ENCODE measurements around the gene UBP1.
"Not testable (repeated sequence)": the region's sequence is repeated elsewhere in the genome, so short reads cannot be mapped to it uniquely, and the experiment has no call there.

UBP1 gene

DNA sequence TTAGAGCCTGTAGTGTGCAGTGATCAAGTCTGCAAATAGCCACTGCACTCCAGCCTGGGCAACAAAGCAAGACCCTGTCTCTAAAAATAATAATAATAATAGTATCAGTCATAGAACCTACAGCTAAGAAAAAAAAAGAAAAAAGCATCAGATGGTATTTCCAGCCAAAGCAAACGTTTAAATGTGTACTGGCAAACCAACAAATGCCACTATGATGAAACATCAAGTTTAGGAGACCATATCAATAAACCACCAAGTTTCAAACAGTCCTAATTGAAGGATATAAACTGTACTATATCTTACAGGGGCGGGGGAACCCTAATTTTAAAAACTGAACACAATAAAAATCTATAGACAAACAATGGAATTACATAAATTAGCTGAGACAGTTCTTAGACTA lies 6.4 kb downstream of the UBP1 start:
- DNase-seq, result no peak

DNA sequence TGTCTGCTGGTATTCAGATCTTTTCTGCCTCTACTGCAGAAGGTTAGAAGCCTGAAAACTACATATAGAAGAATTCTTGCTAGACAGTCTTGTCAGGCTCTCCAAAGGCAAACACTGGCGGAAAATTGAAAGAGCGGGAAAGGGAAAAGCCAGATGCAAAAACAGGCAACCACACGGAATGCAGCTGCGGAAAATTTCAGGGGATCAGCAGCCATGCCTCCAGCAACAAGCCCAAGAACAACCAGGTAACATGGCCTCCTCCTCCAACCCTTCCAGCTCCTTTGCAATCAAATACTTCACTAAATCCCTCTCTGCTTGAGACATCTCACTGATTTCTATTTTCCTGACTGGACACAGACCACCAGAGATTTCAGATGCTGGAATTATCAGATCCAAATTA lies 9.6 kb downstream of the UBP1 start:
- no peak for DNase-seq

DNA sequence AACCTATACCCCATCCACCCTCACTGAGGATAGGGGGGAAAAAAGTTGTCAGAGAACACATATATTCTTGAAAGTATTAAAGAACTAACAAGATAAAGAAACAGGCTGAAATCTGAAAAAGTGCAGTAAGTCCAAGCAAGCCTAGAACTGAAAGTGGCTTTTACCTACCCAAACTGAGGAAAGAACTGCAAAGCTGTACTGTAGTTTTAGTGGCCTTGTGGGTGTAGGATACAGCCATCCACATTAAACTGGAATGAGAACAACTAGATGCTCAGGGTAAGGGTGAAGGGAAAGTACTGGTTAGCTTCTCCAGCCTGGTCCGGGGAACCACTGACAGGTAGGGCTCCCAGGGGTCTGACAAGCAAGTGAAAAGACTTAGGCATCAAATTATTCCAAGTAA lies 10.1 kb downstream of the UBP1 start:
- DNase-seq, result no peak

DNA sequence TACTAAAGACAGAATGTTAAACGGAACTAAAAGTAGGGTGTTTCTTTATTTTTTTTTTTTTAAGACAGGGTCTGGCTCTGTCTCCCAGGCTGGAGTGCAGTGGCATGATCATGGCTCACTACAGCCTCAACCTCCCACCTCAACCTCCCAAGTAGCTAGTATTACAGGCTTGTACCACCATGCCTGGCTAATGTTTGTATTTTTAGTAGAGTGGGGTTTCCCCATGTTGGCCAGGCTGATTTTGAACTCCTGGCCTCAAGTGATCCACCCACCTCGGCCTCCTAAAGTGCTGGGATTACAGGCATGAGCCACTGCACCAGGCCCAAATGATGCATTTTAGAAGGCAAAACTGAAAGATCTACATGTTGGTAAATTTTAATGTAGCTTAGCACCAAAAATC lies 10.9 kb downstream of the UBP1 start:
- not testable (repeated sequence) for DNase-seq

DNA sequence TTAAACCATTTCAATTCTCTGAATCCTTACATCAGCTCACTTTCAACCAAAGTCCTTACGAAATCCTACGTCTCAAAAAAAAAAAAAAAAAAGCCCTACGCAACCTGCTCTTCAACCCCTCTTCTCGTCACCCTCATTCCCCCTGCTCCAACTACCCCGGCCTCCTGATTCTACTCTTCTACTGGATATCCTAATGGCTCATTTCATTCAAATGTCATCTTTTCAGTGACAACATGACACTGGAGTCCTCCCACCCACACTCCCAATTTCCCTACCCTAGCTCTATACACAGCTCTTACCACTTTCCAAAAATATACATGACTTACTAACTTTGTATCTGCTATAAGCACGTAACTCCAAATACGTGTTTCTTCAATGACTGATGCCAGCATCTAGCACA lies 11.5 kb downstream of the UBP1 start:
- DNase-seq, result no peak

DNA sequence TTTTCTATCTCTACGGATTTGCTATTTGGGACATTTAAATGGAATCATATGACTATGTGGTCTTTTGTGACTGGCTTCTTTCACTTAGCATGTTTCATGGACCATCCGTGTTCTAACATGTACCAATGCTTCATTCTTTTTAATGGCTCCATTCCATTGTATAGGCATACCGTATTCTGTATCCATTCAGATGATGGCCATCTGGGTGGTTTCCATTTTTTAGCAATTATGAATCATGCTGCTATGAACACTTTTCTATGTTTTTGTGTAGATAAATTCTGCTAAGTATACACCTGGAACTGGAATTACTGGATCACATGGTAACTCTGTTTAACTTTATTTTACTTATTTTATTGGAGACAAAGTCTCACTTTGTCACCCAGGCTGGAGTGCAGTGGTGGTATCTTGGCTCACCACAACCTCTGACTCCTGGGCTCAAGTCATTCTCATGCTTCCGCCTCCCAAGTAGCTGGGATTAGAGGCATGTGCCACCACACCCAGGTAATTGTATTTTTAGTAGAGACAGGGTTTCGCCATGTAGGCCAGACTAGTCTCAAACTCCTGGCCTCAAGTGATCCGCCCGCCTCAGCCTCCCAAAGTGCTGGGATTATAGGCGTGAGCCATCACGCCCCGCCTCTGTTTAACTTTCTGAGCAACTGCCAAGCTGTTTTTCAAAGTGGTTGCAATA lies 13.4 kb downstream of the UBP1 start:
- no peak for DNase-seq

DNA sequence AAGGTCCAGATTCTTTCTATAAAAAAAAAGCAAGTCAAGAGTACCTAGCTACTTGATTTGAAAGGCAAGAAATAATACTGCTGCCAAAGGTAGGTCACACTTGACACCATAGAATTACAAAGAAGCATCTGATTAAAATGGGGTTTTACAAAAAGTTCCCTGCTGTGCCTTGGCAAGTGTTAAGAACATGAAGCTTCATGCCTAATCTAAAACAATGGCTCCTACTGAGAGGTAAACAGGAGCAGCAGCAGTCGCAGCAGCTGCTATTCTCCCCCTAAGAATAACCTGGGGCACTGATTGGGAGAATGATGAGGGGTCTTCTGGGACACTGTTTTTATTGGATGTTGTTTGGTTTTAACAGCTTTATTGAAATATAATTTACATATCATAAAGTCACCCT lies 14.1 kb downstream of the UBP1 start:
- DNase-seq, result peak; percentile 87

DNA sequence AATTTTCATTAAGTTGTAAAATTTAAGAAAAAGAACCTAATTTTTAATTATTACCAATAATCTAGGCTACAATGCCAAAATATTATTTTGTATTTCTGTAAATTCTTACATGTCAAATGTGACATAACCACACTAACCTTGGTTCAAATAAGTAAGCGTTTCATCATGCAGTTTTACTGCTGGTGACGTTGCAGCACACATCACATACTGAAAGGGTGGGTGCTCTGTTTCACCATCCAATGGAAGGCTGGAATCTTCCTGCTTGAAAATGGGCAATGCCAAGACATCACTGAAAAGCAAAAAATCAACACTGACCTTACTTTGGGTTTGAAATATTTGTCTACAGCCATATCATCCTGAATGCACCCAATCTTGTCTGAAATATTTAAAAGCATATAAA lies 14.8 kb downstream of the UBP1 start:
- DNase-seq, result peak; percentile 18

DNA sequence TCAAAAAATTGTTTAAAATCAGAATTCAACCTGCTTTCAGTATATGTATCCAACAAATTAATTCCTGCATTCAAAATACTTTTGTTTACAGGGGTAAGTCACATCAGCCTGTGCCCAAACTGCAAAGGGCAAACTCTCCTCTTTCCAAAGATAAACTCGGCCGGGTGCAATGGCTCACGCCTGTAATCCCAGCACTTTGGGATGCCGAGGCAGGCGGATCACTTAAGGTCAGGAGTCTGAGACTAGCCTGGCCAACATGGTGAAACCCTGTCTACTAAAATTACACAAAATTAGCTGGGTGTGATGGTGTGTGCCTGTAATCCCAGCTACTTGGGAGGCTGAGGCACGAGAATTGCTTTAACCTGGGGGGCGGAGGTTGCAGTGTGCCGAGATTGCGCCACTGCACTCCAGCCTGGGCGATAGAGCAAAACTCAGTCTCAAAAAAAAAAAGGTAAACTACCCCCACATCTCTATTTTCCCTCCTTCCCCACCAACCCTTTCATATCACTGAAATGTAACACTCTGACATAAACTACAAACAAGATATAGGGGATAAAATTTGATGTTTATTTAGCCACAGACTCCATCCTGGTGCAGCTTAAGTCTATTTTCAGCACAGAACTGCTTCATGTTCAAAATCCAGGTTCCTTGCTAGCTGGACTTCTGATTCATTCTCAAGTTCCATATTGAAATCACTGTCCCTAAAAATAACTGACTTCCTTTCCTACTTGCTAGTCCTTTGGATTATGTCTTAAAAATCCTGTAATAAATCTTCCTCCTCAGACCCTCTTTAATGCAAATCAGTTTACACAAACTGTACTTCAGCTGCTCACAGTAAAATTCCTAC lies 15.4 kb downstream of the UBP1 start:
- DNase-seq, result no peak

DNA sequence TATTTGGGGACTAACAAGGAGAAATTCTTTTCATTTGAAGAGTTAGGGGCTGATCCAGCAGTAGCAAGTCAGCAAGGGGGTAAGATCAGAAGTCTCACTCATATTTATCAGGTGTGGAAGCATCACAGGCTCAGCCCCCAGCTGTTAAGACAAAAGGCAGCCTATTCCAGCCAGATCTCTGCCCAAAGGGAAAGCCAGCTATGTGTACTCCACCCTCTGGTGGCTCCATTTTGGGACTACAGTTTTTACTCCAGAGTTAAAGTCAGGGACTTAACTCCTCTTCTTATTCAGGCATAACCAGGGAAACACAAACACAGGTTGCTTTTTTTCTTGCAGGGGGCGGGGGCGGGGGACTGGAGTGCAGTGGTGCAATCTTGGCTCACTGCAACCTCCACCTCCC lies 19.2 kb downstream of the UBP1 start:
- DNase-seq, result no peak

DNA sequence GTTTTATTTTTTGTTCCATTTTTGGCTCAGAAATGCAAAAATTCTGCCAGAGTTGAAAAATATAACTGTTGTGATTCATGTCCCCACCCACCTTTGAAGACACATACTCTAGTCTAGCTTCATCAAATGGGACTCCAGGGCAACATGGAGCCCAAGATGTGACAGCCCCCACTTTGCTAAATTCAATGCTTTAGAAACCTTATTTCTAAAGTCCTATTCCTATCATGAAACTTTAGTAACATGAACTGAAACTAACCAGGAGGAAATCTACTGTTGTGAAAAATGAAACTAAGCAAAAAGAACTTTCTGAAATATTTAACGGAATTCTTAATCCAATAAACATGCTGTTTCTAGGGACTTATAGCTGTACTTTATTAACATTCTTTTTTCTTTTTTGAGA lies 20.3 kb downstream of the UBP1 start:
- no peak for DNase-seq

DNA sequence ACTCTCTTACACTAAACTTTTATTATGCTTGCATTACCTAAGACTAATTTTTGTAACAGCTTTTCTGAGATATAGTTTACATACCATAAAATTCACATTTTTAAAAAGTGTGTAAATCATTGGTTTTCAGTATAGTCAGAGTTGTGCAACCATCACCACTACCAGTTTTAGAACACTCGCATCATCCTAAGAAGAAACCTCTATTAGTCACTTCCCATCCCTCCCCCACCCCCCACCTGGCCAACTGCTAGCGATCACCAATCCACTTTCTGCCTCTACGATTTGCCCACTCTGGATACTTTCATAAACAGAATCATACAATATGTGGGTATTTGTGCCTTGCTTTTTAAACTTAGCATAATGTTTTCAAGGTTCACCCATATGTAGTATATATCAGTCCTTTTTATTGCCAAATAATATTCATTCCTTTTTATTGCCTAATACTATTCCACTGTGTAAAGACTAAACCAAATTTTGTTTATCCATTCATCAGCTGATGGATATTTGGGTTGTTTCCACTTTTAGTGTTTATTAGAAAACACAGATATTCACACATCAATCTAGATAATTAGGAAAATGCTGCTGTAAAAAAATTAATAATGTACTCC lies 23.0 kb downstream of the UBP1 start:
- no peak for DNase-seq

DNA sequence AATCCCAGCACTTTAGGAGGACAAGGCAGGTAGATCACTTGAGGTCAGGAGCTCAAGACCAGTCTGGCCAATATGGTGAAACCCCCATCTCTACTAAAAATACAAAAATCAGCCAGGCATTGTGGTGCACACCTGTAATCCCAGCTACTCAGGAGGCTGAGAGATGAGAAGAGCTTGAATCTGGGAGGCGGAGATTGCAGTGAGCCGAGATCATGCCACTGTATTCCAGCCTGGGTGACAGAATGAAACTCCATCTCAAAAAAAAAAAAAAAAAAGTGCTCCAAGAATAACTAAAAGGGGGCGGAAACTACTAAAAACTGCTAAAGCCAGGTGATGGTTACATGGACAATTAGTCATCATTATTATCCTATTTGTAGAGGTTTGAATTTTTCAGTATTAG lies 29.4 kb downstream of the UBP1 start:
- DNase-seq, result not testable (repeated sequence)

DNA sequence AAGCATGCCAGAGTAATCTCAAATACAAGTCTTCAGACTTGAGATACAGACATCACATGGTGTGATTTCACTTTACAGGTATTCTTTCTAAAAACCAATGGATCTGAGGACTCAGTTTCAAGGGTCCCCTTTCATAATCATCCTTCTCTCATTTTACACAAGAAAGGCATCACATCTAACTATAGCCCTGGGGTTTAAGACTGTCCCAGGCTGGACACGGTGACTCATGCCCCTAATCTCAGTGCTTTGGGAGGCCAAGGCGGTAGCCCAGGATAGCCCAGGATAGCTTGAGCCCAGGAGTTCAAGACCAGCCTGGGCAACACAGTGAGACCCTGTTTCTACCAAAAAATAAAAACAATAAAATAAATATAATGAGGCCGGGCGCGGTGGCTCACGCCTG lies 36.4 kb downstream of the UBP1 start:
- no peak for DNase-seq

DNA sequence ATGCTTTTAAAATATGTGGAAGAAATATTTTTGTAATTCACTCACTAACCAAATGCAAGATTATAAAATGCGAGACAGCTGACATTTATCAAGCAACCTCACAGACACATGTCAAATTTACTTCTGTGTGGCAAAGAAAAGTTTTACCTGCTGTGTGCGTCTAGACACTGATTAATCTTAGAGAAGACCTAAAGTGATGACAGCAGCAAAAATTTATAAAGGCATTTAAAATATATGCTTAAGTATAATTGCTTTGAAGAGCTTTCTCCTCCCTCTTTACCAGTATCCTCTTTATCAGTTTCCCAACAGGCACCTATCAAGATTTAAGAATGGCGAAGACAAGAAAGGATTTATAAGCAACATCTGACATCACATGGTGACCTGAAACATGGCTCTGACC lies 37.3 kb downstream of the UBP1 start:
- no peak for DNase-seq

DNA sequence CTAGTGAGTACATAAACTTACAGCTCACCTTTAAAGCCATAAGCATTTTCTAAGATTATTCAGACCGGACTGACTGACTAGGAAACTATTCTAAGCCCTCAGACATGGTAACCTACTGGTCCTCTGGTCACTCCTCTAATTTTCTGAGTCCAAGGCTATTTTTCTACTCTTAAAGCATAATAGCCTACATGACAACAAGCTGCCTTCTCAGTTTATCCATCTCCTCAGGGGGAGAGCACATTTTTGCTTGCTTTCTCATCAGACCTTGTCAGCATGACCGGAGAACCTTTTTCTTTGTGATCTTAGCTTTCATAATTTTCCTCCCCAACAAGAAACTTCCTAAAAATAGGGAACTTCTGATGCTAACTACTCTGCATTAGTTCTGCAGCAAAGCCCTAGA lies 38.4 kb downstream of the UBP1 start:
- no peak for DNase-seq

DNA sequence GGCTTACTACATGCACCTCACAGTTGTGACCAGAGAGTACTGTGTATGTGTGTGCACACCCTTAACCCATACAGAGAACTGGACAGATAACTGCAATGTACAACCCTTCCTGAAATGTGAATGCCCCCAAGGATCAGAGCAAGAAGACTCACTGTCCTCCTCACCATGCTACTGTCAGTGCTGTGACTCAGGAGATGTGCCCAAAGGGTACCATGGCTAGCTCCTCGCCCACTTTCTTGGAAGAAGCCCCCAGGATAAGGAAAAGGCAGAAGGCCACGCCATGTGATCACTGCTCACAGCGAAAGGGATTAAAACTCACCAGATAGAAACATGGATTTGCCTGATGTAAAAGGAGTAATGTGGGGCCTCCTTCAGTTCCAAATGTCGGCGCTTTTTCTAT lies 41.8 kb downstream of the UBP1 start:
- DNase-seq, result no peak

DNA sequence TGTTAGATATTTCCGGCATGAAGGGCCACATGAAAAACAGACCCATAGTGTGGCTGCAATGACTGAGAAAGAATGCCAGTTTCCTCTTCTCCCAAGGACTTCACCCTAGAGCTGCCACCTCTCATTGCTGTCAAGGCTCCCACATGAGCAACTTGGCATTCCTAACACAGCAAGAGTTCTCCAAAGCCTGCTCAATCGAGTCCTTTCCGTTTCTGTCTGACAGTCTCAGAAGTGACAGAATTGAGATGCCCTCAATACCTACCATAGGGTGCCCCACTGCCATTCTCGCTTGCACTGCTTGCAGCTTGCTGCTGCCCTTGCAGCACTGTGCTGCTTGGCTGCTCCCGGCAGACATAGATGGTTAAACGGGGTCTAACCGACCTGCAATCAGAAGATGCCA lies 44.3 kb downstream of the UBP1 start:
- DNase-seq, result no peak

DNA sequence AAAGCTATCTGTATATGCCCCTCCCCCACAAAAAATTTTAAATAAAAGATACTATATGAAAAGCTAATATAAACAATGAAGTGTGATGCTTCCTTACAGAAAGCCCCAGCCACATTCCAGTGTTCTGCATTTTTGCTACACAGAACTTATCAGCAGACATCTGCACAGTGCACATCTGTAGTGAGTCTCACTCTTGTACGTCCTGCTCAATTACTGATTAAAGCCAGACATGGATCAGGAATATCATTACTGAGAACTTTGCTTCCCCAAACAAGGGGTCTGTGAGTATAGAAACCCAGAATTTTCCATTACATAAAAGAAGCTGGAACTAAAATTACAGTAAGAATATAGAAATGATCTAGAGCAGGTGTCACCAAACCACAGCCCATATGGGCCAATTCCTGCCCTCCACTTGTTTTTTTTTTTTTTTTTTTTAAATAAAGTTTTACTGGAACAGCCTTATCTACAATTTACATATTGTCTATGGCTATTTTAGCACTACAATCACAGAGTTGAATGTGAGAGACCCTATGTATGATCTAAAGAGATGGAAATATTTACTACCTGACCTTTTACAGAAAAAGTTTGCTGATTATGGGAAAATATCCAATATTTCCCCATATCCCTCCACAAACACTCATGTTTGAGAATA lies 45.7 kb downstream of the UBP1 start:
- DNase-seq, result no peak

DNA sequence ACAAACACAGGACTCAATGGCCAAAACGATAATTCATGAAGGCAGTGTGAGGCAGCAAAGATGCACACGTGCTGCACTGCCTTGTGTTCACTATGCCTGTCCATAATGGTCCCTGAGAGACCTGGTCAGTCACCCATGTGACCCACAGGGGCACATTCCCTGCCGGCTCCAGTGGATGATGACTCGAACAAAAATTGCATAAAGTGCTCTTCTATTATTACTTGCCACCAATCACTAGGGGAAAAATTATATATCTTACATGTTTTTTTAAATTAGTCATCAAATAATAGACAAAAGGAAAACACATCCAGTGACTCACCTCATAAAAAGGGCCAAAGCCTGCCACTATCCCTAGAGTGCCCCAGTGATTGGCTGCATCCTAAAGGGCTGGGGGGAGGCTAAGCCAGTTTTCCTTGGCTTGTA lies 47.5 kb downstream of the UBP1 start:
- DNase-seq, result no peak

DNA sequence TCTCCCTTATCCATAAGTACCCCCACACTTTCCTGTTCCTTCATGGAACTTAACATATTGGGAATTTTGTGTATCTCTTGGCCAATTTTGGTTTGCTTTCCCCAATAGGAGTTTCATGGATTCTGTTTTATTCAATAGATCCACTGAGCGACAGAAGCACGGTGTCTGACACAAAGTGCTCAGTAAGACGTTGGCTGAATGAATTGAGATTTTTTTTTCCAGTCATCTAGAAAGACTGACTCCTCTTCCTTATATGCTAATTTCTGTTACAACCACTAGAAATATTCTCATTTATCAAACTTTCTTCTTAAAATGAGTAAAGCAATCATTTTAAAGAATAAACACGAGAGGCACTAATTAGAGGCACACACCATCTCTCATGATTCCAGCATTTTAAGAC lies 48.1 kb downstream of the UBP1 start:
- DNase-seq, result no peak

DNA sequence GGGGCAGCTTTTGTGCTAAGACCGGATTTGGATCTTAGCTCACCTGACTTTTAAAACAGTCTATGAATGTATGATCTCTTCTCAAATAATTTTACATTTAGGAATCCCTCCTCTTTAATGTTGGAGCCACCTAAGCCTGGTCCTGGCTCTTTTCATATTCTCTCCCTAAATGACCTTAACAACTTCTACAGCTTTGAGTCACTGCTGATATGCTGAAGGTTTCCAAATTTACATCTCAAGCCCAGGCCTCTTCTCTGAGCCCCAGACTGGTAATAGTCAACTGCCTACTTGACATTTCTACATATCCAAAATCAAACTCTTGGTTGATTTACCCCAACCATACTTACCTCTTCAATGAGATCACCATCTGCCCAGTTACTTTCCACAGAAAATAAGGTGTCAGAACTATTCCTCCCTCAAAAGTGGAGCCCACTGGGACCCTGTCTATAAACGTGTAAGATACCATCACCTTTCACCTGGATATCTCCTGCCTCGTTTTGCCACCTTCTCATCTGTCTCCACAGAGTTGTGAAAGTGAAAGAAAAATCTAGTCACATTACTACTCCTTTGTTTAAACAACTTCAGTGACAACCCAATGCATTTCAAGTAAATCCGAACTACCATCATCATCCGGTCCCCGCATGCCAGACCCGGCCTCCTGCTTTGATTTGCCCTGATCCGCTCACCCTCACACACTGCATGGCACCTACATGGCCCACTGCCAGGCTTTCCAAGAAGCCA lies 48.8 kb downstream of the UBP1 start:
- DNase-seq, result no peak

DNA sequence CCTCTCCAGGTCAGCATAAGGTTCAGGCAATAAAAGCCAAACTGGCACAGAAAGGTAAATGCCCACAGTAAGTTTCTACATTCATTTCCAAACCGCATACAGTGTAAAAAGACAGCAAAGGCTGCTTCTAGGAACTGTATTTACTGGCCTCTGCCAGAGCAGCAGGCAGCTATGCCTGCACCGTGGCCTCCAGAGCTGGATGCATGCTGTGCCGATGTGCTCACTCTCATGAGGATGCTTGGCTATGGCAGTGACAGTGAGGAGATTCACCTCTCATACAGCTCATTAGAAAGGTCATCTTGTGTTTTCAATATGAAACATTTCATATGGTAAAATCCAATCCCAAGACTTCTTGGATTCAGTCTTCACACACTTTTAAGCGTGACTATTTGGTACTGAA lies 50.3 kb downstream of the UBP1 start:
- DNase-seq, result no peak

Measured in COR-L47 (cell line).